ENCODE measurements around the gene GPR183.
"Not testable (repeated sequence)": the region's sequence is repeated elsewhere in the genome, so short reads cannot be mapped to it uniquely, and the experiment has no call there.

Gene GPR183

GRCh38 chr13:99268822-99269221 lies 38.4 kb downstream of the GPR183 start:
- DNase-seq (ENCODE audit: low read depth) = no peak

GRCh38 chr13:99267927-99268326 lies 39.3 kb downstream of the GPR183 start:
- no peak for DNase-seq (ENCODE audit: low read depth)

- no peak for DNase-seq (ENCODE audit: low read depth)
Observed at GRCh38 chr13:99266827-99267226, 40.4 kb downstream of the GPR183 start.

- DNase-seq (ENCODE audit: low read depth) = no peak
Observed at GRCh38 chr13:99265821-99266426, 41.3 kb downstream of the GPR183 start.

GRCh38 chr13:99265162-99265800 lies 41.9 kb downstream of the GPR183 start:
- no peak for DNase-seq (ENCODE audit: low read depth)

GRCh38 chr13:99264051-99264450 lies 43.1 kb downstream of the GPR183 start:
- DNase-seq (ENCODE audit: low read depth) = no peak

- no peak for DNase-seq (ENCODE audit: low read depth)
Observed at GRCh38 chr13:99263126-99263785, 43.9 kb downstream of the GPR183 start.

GRCh38 chr13:99261059-99261458 lies 46.1 kb downstream of the GPR183 start:
- DNase-seq (ENCODE audit: low read depth) = no peak

GRCh38 chr13:99260216-99260615 lies 47.0 kb downstream of the GPR183 start:
- DNase-seq (ENCODE audit: low read depth) = no peak

GRCh38 chr13:99258946-99259345 lies 48.3 kb downstream of the GPR183 start:
- DNase-seq (ENCODE audit: low read depth) = no peak

GRCh38 chr13:99258210-99258860 lies 48.9 kb downstream of the GPR183 start, which contains the start of gene GPR18:
Gene GPR18, minus strand, starts transcription at chr13:99258379. Its CDS starts 2,507 bp downstream, at chr13:99255872.
- DNase-seq (ENCODE audit: low read depth) = no peak

GRCh38 chr13:99257291-99257690 lies 49.9 kb downstream of the GPR183 start:
- no peak for DNase-seq (ENCODE audit: low read depth)

GRCh38 chr13:99256709-99257108 lies 50.5 kb downstream of the GPR183 start:
- DNase-seq (ENCODE audit: low read depth) = no peak

GRCh38 chr13:99256283-99256682 lies 50.9 kb downstream of the GPR183 start:
- no peak for DNase-seq (ENCODE audit: low read depth)

GRCh38 chr13:99255271-99255670 lies 51.9 kb downstream of the GPR183 start:
- DNase-seq (ENCODE audit: low read depth) = no peak

- DNase-seq (ENCODE audit: low read depth) = no peak
Observed at GRCh38 chr13:99254830-99255229, 52.4 kb downstream of the GPR183 start.

GRCh38 chr13:99251921-99252320 lies 55.3 kb downstream of the GPR183 start:
- no peak for DNase-seq (ENCODE audit: low read depth)

GRCh38 chr13:99250982-99251825 lies 56.0 kb downstream of the GPR183 start:
- no peak for DNase-seq (ENCODE audit: low read depth)

GRCh38 chr13:99249606-99250005 lies 57.6 kb downstream of the GPR183 start:
- not testable (repeated sequence) for DNase-seq (ENCODE audit: low read depth)

- not testable (repeated sequence) for DNase-seq (ENCODE audit: low read depth)
Observed at GRCh38 chr13:99249178-99249577, 58.0 kb downstream of the GPR183 start.

- no peak for DNase-seq (ENCODE audit: low read depth)
Observed at GRCh38 chr13:99246100-99246499, 61.1 kb downstream of the GPR183 start.

Measured in stimulated activated CD8-positive, alpha-beta memory T cell treated with anti-CD3 and anti-CD28 coated beads, Interleukin-4, amount 100 ng/mL, for 24 hours (primary cell).